Endothelial cell of umbilical vein (primary cell): ENCODE measurements around the gene POU6F2. TPM values are rescaled to one million over a fixed set of nuclear protein-coding genes. Genes with fewer than 3 reads are reported as not detected.

Experiments
- BruUV-seq: library from RNA; stranded (reverse); fragments of 400-500 nt; replicated peaks from 2 replicates; lab custom pipeline; 2021; lab: Mats Ljungman, UMichigan
- CTCF ChIA-PET: fragments of 300-600, 350-600 bp; sonication (Branson Sonifier 250); formaldehyde crosslinking; loops from one replicate; lab custom pipeline; 2021; ENCODE audit warnings: antibody characterized with exemption, inconsistent platforms; lab: Charles Lee
- POLR2A ChIA-PET: fragments of 300-600, 350-600 bp; sonication (Branson Sonifier 250); formaldehyde crosslinking; loops from one replicate; lab custom pipeline; 2021; ENCODE audit warnings: antibody characterized with exemption, inconsistent platforms; lab: Charles Lee
- DNase-seq: peaks from one replicate; pipeline ENCODE4 v3.0.0-alpha.2; 2011; ENCODE audit warnings: low read depth, low spot score
- FAIRE-seq: peaks from 2 replicates; lab custom pipeline; 2011; peaks lifted over from hg19 to GRCh38; lab: Jason Lieb, UNC
- H2AFZ ChIP-seq: 2 replicates; pipeline ENCODE4 v1.6.0; 2012; ENCODE audit warnings: low read depth, low read length, control low read depth, inconsistent platforms
- H3K27ac ChIP-seq: 2 replicates; pipeline ENCODE4 v1.5.1; 2011; ENCODE audit warnings: low read depth, mild to moderate bottlenecking, control low read depth, low read length, moderate library complexity; ENCODE audit not compliant: insufficient read depth
- H3K27me3 ChIP-seq, 2 experiments: 2 replicates each; pipeline versions ENCODE4 v1.6.0 to v1.6.1; 2011; ENCODE audit warnings: low read length in 2 of 2, mixed read lengths in 1 of 2; ENCODE audit not compliant: control insufficient read depth in 2 of 2, insufficient read depth in 2 of 2
- H3K36me3 ChIP-seq, 2 experiments: 2 replicates in 1 of 2; 3 replicates in 1 of 2; pipeline ENCODE4 v1.5.1; 2011; ENCODE audit warnings: low read length in 2 of 2, mild to moderate bottlenecking in 1 of 2, moderate library complexity in 1 of 2; ENCODE audit not compliant: control insufficient read depth in 2 of 2, insufficient read depth in 2 of 2; ENCODE audit errors: extremely low read depth in 1 of 2
- H3K4me1 ChIP-seq: 3 replicates; pipeline ENCODE4 v1.5.1; 2011; ENCODE audit warnings: mild to moderate bottlenecking, low read length; ENCODE audit not compliant: control insufficient read depth, insufficient read depth; ENCODE audit errors: extremely low read depth
- H3K4me2 ChIP-seq: 2 replicates; pipeline ENCODE4 v1.6.1; 2011; ENCODE audit warnings: low read length, control low read depth, mixed read lengths; ENCODE audit not compliant: insufficient read depth
- H3K4me3 ChIP-seq, 3 experiments: fragments of 200-600 bp in 1 of 3; sonication (generic), shearing (Covaris generic) in 1 of 3; replicated peaks in 1 of 3; 2 replicates each; pipeline ENCODE4 v1.5.1; 2011 to 2016; ENCODE audit warnings: control low read depth in 3 of 3, low read length in 3 of 3, mild to moderate bottlenecking in 2 of 3, inconsistent platforms in 1 of 3, low read depth in 1 of 3, moderate library complexity in 1 of 3; ENCODE audit not compliant: insufficient read depth in 1 of 3
- H3K79me2 ChIP-seq: 2 replicates; pipeline ENCODE4 v1.6.0; 2012; ENCODE audit warnings: low read length, inconsistent platforms; ENCODE audit not compliant: control insufficient read depth, insufficient read depth
- H3K9ac ChIP-seq: replicated peaks from 2 replicates; pipeline ENCODE3; 2011; ENCODE audit warnings: low read length, control low read depth; ENCODE audit not compliant: insufficient read depth; ENCODE audit errors: extremely low read depth
- H3K9me1 ChIP-seq: replicated peaks from 3 replicates; pipeline ENCODE4 v1.6.0; 2011; ENCODE audit warnings: mild to moderate bottlenecking, low read length; ENCODE audit not compliant: control insufficient read depth, insufficient read depth; ENCODE audit errors: extremely low read depth
- H3K9me3 ChIP-seq: replicated peaks from 2 replicates; pipeline ENCODE4 v1.5.1; 2012; ENCODE audit warnings: low read length, inconsistent platforms; ENCODE audit not compliant: control insufficient read depth, insufficient read depth
- H4K20me1 ChIP-seq: replicated peaks from 2 replicates; pipeline ENCODE3; 2011; ENCODE audit warnings: mild to moderate bottlenecking, low read length; ENCODE audit not compliant: control insufficient read depth, insufficient read depth; ENCODE audit errors: extremely low read depth
- EZH2 ChIP-seq: IDR thresholded peaks from 2 replicates; pipeline ENCODE4 v1.6.1; 2012; ENCODE audit warnings: borderline replicate concordance, low read depth, mild to moderate bottlenecking, moderate library complexity, low read length, inconsistent platforms; ENCODE audit not compliant: severe bottlenecking
- FOS ChIP-seq: IDR thresholded peaks from 2 replicates; pipeline ENCODE4 v1.6.1; 2011; ENCODE audit warnings: mild to moderate bottlenecking, low read length, moderate library complexity, borderline replicate concordance; ENCODE audit not compliant: insufficient read depth
- GATA2 ChIP-seq: IDR thresholded peaks from 2 replicates; pipeline ENCODE4 v1.7.0; 2011; ENCODE audit warnings: low read depth, mild to moderate bottlenecking, moderate library complexity, mixed read lengths, low read length; ENCODE audit not compliant: insufficient read length, insufficient read depth
- JUN ChIP-seq: IDR thresholded peaks from 2 replicates; pipeline ENCODE4 v1.6.1; 2011; ENCODE audit warnings: borderline replicate concordance, low read depth; ENCODE audit not compliant: insufficient read length, insufficient read depth
- MYC ChIP-seq: IDR thresholded peaks from one replicate; pipeline ENCODE4 v1.6.1; 2011; ENCODE audit warnings: mild to moderate bottlenecking, low read depth, low read length
- POLR2A ChIP-seq: IDR thresholded peaks from 2 replicates; pipeline ENCODE4 v1.6.1; 2012; ENCODE audit warnings: low read depth, mild to moderate bottlenecking, control low read depth, low read length
- POLR2AphosphoS5 ChIP-seq: IDR thresholded peaks from 2 replicates; pipeline ENCODE4 v1.6.1; 2012; ENCODE audit warnings: low read depth, mild to moderate bottlenecking, control low read depth, low read length, moderate library complexity; ENCODE audit not compliant: insufficient read depth
- dilution Hi-C: fragments of 300-500 bp; cut with MboI; formaldehyde crosslinking; loops from one replicate; pipeline ENCODE4 v1.15.0; 2019; ENCODE audit warnings: low sequenced_read_pairs; ENCODE audit not compliant: extremely low pct_ligation_motif_present
- intact Hi-C: fragments of 100-400 bp; cut with micrococcal nuclease; formaldehyde crosslinking; loops from one replicate; pipeline ENCODE4 v1.10.0; 2022
- polyA plus RNA-seq, 4 experiments: library from polyadenylated mRNA; depleted of rRNA in 3 of 4; stranded (reverse) in 3 of 4; unstranded in 1 of 4; fragments of >200 nt; gene quantifications; 2 replicates each; pipeline versions ENCODE4 v1.2.1 to v1.2.3, GENCODE V29; 2011 to 2012; ENCODE audit warnings: missing spikeins in 1 of 4
- total RNA-seq: library from RNA; stranded (reverse); gene quantifications from 2 replicates; pipeline ENCODE4 v1.2.3, GENCODE V29; 2021
- TF ChIP-seq, protein P1 (sequence below), 2 donors: IDR thresholded peaks; 1 replicate in 1 of 2; 2 replicates in 1 of 2; pipeline ENCODE4 v1.5.1; 2011; ENCODE audit warnings: low read length in 2 of 2, mild to moderate bottlenecking in 2 of 2, moderate library complexity in 2 of 2, control low read depth in 1 of 2, inconsistent platforms in 1 of 2, low read depth in 1 of 2; ENCODE audit not compliant: insufficient read depth in 1 of 2; ENCODE audit errors: extremely low read depth in 1 of 2
- TF ChIP-seq, protein P2 (sequence below): IDR thresholded peaks from 2 replicates; pipeline ENCODE4 v1.6.1; 2011; ENCODE audit not compliant: insufficient read depth, insufficient read length

The POU6F2 gene
- total and polyA plus RNA-seq, 2 donors (not counting 3 experiments of a cell fraction or from before 2014, with no cell fraction given) = 0.29 TPM; not detected in 1

DNA sequence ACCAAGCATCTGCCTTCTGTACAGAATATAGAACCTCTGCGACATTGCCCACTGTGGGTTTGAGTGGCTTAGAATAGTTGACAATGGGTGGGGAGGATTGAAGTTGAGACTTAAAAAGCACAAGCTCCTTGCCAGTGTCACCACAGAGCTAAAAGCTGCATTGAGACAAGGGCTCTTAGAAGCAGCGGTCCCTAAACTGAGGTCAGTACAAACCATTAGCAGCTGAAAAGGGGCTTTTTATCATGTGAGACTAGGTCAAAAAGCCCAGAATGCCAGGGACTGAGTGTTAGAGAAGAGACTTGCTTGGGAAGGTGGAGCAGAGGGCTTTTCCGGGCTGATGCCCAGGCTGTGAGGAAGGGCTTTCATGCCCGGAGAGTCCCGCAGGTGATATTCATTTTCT, 91.3 kb downstream of the POU6F2 start:
- POLR2A ChIA-PET = no interaction called here
- no TSS peak for BruUV-seq
- FAIRE-seq = no peak
- no peak for DNase-seq
- dilution Hi-C loops = no loop called here
- Histone ChIP-seq H3K4me1 (no peaks in the 10 kb centered on the region), H3K79me2 (no peaks in the 10 kb centered on the region), H4K20me1 (no peaks in the 10 kb centered on the region), H3K27me3 (peaks cover 0 to 5% of the 10 kb centered on the region in 2 experiments), H3K9ac (no peak overlapping the region), H3K27ac (no peak overlapping the region), H3K36me3 (no peaks in the 10 kb centered on the region), H2AFZ (no peak overlapping the region), H3K4me2 (no peak overlapping the region), H3K4me3 (no peak overlapping the region), H3K9me1 (no peaks in the 10 kb centered on the region), H3K9me3 (no peaks in the 10 kb centered on the region)
- TF ChIP-seq GATA2 (no peak), EZH2 (no peak), POLR2AphosphoS5 (no peak), POLR2A (no peak), MYC (no peak), JUN (no peak), FOS (no peak)
- TF ChIP-seq, protein P1, sequence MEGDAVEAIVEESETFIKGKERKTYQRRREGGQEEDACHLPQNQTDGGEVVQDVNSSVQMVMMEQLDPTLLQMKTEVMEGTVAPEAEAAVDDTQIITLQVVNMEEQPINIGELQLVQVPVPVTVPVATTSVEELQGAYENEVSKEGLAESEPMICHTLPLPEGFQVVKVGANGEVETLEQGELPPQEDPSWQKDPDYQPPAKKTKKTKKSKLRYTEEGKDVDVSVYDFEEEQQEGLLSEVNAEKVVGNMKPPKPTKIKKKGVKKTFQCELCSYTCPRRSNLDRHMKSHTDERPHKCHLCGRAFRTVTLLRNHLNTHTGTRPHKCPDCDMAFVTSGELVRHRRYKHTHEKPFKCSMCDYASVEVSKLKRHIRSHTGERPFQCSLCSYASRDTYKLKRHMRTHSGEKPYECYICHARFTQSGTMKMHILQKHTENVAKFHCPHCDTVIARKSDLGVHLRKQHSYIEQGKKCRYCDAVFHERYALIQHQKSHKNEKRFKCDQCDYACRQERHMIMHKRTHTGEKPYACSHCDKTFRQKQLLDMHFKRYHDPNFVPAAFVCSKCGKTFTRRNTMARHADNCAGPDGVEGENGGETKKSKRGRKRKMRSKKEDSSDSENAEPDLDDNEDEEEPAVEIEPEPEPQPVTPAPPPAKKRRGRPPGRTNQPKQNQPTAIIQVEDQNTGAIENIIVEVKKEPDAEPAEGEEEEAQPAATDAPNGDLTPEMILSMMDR (IDR thresholded peaks at IDR 0.05; ENCODE audit: extremely low read depth in 1 of 2, insufficient read depth in 1 of 2, low read depth in 1 of 2, low read length in 2 of 2) = no peak
- TF ChIP-seq, protein P2, sequence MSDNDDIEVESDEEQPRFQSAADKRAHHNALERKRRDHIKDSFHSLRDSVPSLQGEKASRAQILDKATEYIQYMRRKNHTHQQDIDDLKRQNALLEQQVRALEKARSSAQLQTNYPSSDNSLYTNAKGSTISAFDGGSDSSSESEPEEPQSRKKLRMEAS = no peak
- intact Hi-C loops = no loop called here
- CTCF ChIA-PET = no interaction called here
